22Rv1 (cell line): Measurements from ENCODE around the gene ZFPL1.

Source experiments
- CTCF ChIP-seq: fragments of 450-650 bp; IDR thresholded peaks from 2 replicates; pipeline ENCODE4 v1.5.1; 2017; ENCODE audit warnings: mild to moderate bottlenecking
- ZFX ChIP-seq: fragments of 450-650 bp; IDR thresholded peaks from 2 replicates; pipeline ENCODE4 v1.6.1; 2017; ENCODE audit warnings: antibody characterized with exemption, borderline replicate concordance

- TF ChIP-seq CTCF (no peak), ZFX (no peak)
Measured at GRCh38 chr11:65053827-65054508, 30.1 kb upstream of the ZFPL1 start.
